GM23248 (cell line): ENCODE data around the gene SRRT. TPM values are rescaled to one million over a fixed set of nuclear protein-coding genes. Genes with fewer than 3 reads are reported as not detected.

Source experiments
- DNase-seq: peaks from one replicate; pipeline ENCODE4 v3.0.0-alpha.2; 2015
- H2AFZ ChIP-seq: fragments of 200-600 bp; sonication (generic); 2 replicates; pipeline ENCODE4 v1.6.1; 2016; ENCODE audit warnings: antibody characterized with exemption
- H3F3A ChIP-seq: fragments of 200-600 bp; sonication (generic); 2 replicates; pipeline ENCODE4 v1.6.1; 2016; ENCODE audit warnings: mild to moderate bottlenecking, antibody characterized with exemption, mixed run types; ENCODE audit not compliant: insufficient read depth
- H3K27ac ChIP-seq: fragments of 200-600 bp; sonication (generic); 2 replicates; pipeline ENCODE4 v1.5.1; 2016; ENCODE audit warnings: mild to moderate bottlenecking
- H3K27me3 ChIP-seq: fragments of 200-600 bp; sonication (generic); replicated peaks from 2 replicates; pipeline ENCODE4 v1.6.1; 2016; ENCODE audit warnings: mild to moderate bottlenecking; ENCODE audit not compliant: insufficient read depth
- H3K36me3 ChIP-seq: fragments of 200-600 bp; sonication (generic); 2 replicates; pipeline ENCODE4 v1.6.1; 2016; ENCODE audit warnings: low read depth, mild to moderate bottlenecking
- H3K4me1 ChIP-seq: fragments of 200-600 bp; sonication (generic); 2 replicates; pipeline ENCODE4 v1.6.1; 2016; ENCODE audit warnings: mild to moderate bottlenecking; ENCODE audit not compliant: insufficient read depth
- H3K4me2 ChIP-seq: fragments of 200-600 bp; sonication (generic); one replicate; pipeline ENCODE4 v1.6.1; 2016; ENCODE audit warnings: mild to moderate bottlenecking; ENCODE audit not compliant: unreplicated experiment
- H3K4me3 ChIP-seq: fragments of 200-600 bp; sonication (generic); 2 replicates; pipeline ENCODE4 v1.5.1; 2016; ENCODE audit warnings: mild to moderate bottlenecking
- H3K79me2 ChIP-seq: fragments of 200-600 bp; sonication (generic); 2 replicates; pipeline ENCODE4 v1.6.1; 2016; ENCODE audit warnings: mild to moderate bottlenecking; ENCODE audit not compliant: insufficient read depth
- H3K9ac ChIP-seq: fragments of 200-600 bp; sonication (generic); 2 replicates; pipeline ENCODE4 v1.6.1; 2016; ENCODE audit warnings: mild to moderate bottlenecking
- H3K9me2 ChIP-seq: fragments of 200-600 bp; sonication (generic); 2 replicates; pipeline ENCODE4 v1.6.1; 2016; ENCODE audit warnings: mixed run types, mild to moderate bottlenecking, moderate library complexity; ENCODE audit not compliant: insufficient read depth
- H3K9me3 ChIP-seq: fragments of 200-600 bp; sonication (generic); one replicate; pipeline ENCODE4 v1.6.1; 2017; ENCODE audit warnings: low read depth
- H4K20me1 ChIP-seq: fragments of 200-600 bp; sonication (generic); 2 replicates; pipeline ENCODE4 v1.6.0; 2016; ENCODE audit not compliant: insufficient read depth
- EZH2 ChIP-seq: fragments of 200-600 bp; sonication (generic); IDR thresholded peaks from 2 replicates; pipeline ENCODE4 v1.6.1; 2018; ENCODE audit warnings: antibody characterized with exemption, mild to moderate bottlenecking; ENCODE audit not compliant: insufficient read depth, poor library complexity, severe bottlenecking
- EZH2phosphoT487 ChIP-seq: fragments of 200-600 bp; sonication (generic); IDR thresholded peaks from 2 replicates; pipeline ENCODE4 v1.6.1; 2018; ENCODE audit warnings: antibody characterized with exemption, moderate library complexity, mild to moderate bottlenecking, low read depth; ENCODE audit not compliant: insufficient read depth
- WGBS, 2 experiments: methylation state at CpG; one replicate each; pipeline ENCODE4 v1.1.6; 2015 to 2017; ENCODE audit warnings: low lambda C conversion rate in 2 of 2, low coverage in 1 of 2; ENCODE audit errors: missing lambda C conversion rate in 2 of 2; 5-methylcytosine and 5-hydroxymethylcytosine counted together
- in situ Hi-C: fragments of 300-500 bp; cut with MboI; formaldehyde crosslinking; loops from 2 replicates; pipeline ENCODE4 v1.15.0; 2020
- polyA plus RNA-seq: library from polyadenylated mRNA; unstranded; fragments of >200 nt; fragmentation: Nextera tagmentation; extraction: Ambion mirVana; gene quantifications from 2 replicates; pipeline ENCODE4 v1.2.1, GENCODE V29; 2016
- total RNA-seq: library from RNA; depleted of rRNA; stranded (reverse); fragments of >200 nt; shearing (Covaris generic); gene quantifications from 2 replicates; pipeline ENCODE4 v1.2.3, GENCODE V29; 2014

SRRT gene
- total and polyA plus RNA-seq, 2 experiments from 2014 or later = 57.1 to 74.9 TPM

DNA sequence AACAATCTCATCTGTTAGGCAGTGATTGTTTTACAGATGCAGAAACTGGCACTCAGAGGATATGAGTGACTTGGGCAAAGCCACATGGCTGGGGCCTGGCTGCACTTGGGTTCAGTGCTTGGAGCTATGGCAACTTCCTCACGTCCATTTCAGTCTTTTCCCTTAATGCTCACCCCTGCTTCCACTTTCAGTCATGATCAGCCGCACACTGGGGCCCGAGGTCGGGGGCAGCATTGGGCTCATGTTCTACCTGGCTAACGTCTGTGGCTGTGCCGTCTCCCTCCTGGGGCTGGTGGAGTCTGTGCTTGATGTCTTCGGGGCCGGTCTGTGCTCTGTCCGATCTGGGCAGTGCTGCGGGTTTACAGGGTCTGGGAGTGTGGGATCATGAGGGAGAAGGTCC, 19.4 kb upstream of the SRRT start:
- Histone ChIP-seq H3K9me3 (no peaks in the 10 kb centered on the region), H3K9me2 (no peaks in the 10 kb centered on the region), H3K79me2 (0 out of 2 replicates have a peak, but pooled peaks cover 3% of the 10 kb centered on the region), H3K36me3 (no peaks in the 10 kb centered on the region), H3K27ac (no peak overlapping the region), H3K4me2 (no peak overlapping the region), H3K27me3 (no peaks in the 10 kb centered on the region), H3K4me1 (no peaks in the 10 kb centered on the region), H3F3A (no peaks in the 10 kb centered on the region), H4K20me1 (no peaks in the 10 kb centered on the region), H3K4me3 (no peak overlapping the region), H2AFZ (no peak overlapping the region), H3K9ac (no peak overlapping the region)
- in situ Hi-C loops = loop anchor here (10.0 to 25.0 kb wide), 2 partner anchors 141 to 393 kb away; partner anchors contain the start of gene SPACDR
- TF ChIP-seq EZH2 (no peak), EZH2phosphoT487 (no peak)
- no peak for DNase-seq
- 89 to 90% methylated on average over 10 of the region's 10 CpGs for WGBS, 2 experiments

DNA sequence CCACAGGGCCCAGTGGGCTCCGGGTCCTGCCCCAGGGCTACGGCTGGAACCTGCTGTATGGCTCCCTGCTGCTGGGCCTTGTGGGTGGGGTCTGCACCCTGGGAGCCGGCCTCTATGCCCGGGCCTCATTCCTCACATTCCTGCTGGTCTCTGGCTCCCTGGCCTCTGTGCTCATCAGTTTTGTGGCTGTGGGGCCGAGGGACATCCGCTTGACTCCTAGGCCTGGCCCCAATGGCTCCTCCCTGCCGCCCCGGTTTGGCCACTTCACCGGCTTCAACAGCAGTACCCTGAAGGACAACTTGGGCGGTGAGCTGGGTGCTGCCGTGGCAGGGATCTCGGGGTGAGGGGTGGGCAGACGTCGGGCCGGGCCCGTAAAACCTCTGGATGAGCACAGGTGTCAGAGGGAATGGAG, 18.0 kb upstream of the SRRT start:
- H3K79me2 ChIP-seq = 0 out of 2 replicates have a peak, but pooled peaks cover 3% of the 10 kb centered on the region
- DNase-seq = no peak
- no peak overlapping the region for H2AFZ ChIP-seq
- H3K27me3 ChIP-seq = no peaks in the 10 kb centered on the region
- in situ Hi-C loops = loop anchor here (10.0 to 25.0 kb wide), 2 partner anchors 142 to 395 kb away; partner anchors contain the start of gene SPACDR
- no peaks in the 10 kb centered on the region for H3F3A ChIP-seq
- H3K4me2 ChIP-seq = no peak overlapping the region
- H3K9ac ChIP-seq = no peak overlapping the region
- H4K20me1 ChIP-seq = no peaks in the 10 kb centered on the region
- no peak overlapping the region for H3K27ac ChIP-seq
- H3K4me1 ChIP-seq = no peaks in the 10 kb centered on the region
- H3K9me2 ChIP-seq = no peaks in the 10 kb centered on the region
- H3K4me3 ChIP-seq = no peak overlapping the region
- WGBS, 2 experiments = 94 to 95% methylated on average over 14 to 16 of the region's 16 CpGs
- no peaks in the 10 kb centered on the region; the same call in 1 of the 2 replicates for H3K36me3 ChIP-seq
- TF ChIP-seq EZH2 (no peak), EZH2phosphoT487 (no peak)
- H3K9me3 ChIP-seq = no peaks in the 10 kb centered on the region

DNA sequence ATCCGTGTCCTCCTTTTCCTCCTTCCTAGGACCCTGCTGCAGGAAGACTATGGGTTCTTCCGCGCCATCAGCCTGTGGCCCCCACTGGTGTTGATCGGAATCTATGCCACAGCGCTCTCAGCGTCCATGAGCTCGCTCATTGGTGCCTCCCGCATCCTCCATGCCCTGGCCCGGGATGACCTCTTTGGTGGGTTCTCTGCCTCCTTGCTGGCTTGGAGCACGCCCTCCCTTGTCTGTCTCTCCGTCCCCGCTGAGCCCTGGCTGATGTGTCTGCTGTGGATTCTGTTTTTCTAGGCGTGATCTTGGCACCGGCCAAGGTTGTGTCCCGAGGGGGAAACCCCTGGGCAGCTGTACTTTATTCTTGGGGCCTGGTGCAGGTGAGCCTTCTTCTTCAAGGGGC, 15.0 kb upstream of the SRRT start:
- no peaks in the 10 kb centered on the region for H3K27me3 ChIP-seq
- H3F3A ChIP-seq = peaks cover 4% of the 10 kb centered on the region; the same call in 1 of the 2 replicates
- H3K9me2 ChIP-seq = no peaks in the 10 kb centered on the region
- no peaks in the 10 kb centered on the region for H3K4me1 ChIP-seq
- no peak for DNase-seq
- H3K9me3 ChIP-seq = no peaks in the 10 kb centered on the region
- H4K20me1 ChIP-seq = no peaks in the 10 kb centered on the region
- 84 to 86% methylated on average over 15 of the region's 15 CpGs for WGBS, 2 experiments
- H3K27ac ChIP-seq = no peak overlapping the region
- H3K4me3 ChIP-seq = no peak overlapping the region
- no peak overlapping the region for H3K4me2 ChIP-seq
- TF ChIP-seq EZH2 (no peak), EZH2phosphoT487 (no peak)
- no peak overlapping the region for H2AFZ ChIP-seq
- in situ Hi-C loops = loop anchor here (10.0 to 25.0 kb wide), 2 partner anchors 145 to 398 kb away; partner anchors contain the start of gene SPACDR
- no peaks in the 10 kb centered on the region; the same call in 1 of the 2 replicates for H3K36me3 ChIP-seq
- H3K79me2 ChIP-seq = no peaks in the 10 kb centered on the region
- no peak overlapping the region for H3K9ac ChIP-seq

DNA sequence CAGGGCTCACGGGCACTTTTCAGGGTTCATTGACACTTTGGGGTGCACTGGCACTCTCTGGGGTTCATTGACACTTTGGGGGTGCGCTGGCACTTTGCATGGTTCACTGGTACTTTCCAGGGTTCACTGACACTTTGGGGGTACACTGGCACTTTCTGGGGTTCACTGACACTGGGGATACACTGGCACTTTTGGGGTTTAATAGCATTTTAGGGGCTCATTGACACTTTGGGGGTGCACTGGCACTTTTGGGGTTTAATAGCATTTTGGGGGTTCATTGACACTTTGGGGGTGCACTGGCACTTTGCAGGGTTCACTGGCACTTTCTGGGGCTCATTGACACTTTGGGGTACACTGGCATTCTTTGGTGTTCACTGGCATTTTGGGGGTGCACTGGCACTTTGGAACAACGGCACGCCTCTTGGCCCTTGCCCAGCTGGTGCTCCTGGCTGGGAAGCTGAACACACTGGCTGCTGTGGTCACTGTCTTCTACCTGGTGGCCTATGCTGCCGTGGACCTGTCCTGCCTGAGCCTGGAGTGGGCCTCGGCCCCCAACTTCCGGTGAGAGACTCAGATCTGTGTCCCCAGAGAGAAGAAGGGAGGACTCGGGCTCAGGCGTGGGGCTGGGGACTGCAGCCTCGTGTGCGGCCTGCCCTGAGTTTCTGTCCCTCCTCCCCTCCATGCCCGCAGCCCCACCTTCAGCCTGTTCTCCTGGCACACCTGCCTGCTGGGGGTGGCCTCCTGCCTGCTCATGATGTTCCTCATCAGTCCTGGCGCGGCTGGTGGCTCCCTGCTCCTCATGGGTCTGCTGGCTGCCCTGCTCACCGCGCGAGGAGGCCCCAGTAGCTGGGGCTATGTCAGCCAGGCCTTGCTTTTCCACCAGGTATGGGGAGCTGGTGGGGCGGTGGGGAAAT, 13.9 kb upstream of the SRRT start:
- Histone ChIP-seq H3K9ac (no peak overlapping the region), H3K27me3 (no peaks in the 10 kb centered on the region), H3K4me3 (no peak overlapping the region), H3K36me3 (no peaks in the 10 kb centered on the region; the same call in 1 of the 2 replicates), H3K9me3 (no peaks in the 10 kb centered on the region), H3K4me1 (no peaks in the 10 kb centered on the region), H3K27ac (no peak overlapping the region), H3K4me2 (no peak overlapping the region), H3K79me2 (no peaks in the 10 kb centered on the region), H2AFZ (no peak overlapping the region), H3K9me2 (no peaks in the 10 kb centered on the region), H4K20me1 (no peaks in the 10 kb centered on the region), H3F3A (peaks cover 13% of the 10 kb centered on the region)
- in situ Hi-C loops = loop anchor here (25.0 kb wide), 1 partner anchor 399 kb away; the partner anchor contains the start of gene SPACDR
- DNase-seq = no peak
- TF ChIP-seq EZH2phosphoT487 = no peak
- no peak for TF ChIP-seq EZH2
- WGBS, 2 experiments = 86% methylated on average over 17 to 18 of the region's 18 CpGs
